DND-41 (cell line): ENCODE data around the gene CSF3.

Experiments
- CTCF ChIP-seq: IDR thresholded peaks from 2 replicates; pipeline ENCODE4 v1.5.1; 2012; ENCODE audit warnings: borderline replicate concordance, low read length, moderate library complexity, mild to moderate bottlenecking; ENCODE audit not compliant: poor library complexity, severe bottlenecking; ENCODE audit errors: extremely low read depth
- EZH2 ChIP-seq: IDR thresholded peaks from 3 replicates; pipeline ENCODE4 v1.6.1; 2012; ENCODE audit warnings: borderline replicate concordance, low read depth, mild to moderate bottlenecking, moderate library complexity, low read length, inconsistent platforms; ENCODE audit not compliant: severe bottlenecking

GRCh38 chr17:40032322-40033320, 17.4 kb downstream of the CSF3 start:
- TF ChIP-seq CTCF (no peak), EZH2 (no peak)
